Dendritic cell treated with granulocyte-macrophage colony-stimulating factor and Interleukin-4, amounts not matched to agents 40 ng/mL and 50 ng/mL, for 4 days (primary cell): ENCODE results near the gene GBP4.

Experiments used
- H3K27ac Mint-ChIP-seq: one replicate; pipeline ENCODE4 v1.8.0; 2022; ENCODE audit warnings: mild to moderate bottlenecking, mixed read lengths
- H3K27me3 Mint-ChIP-seq: one replicate; pipeline ENCODE4 v1.8.0; 2022; ENCODE audit warnings: mild to moderate bottlenecking, mixed read lengths
- H3K36me3 Mint-ChIP-seq: one replicate; pipeline ENCODE4 v1.8.0; 2022; ENCODE audit warnings: low read depth, mixed read lengths
- H3K4me1 Mint-ChIP-seq: one replicate; pipeline ENCODE4 v1.8.0; 2022; ENCODE audit warnings: low read depth, mixed read lengths
- H3K4me3 Mint-ChIP-seq: one replicate; pipeline ENCODE4 v1.8.0; 2022; ENCODE audit warnings: mild to moderate bottlenecking, moderate library complexity, mixed read lengths
- H3K9me3 Mint-ChIP-seq: one replicate; pipeline ENCODE4 v1.8.0; 2022; ENCODE audit warnings: mixed read lengths
- intact Hi-C: fragments of 100-400 bp; cut with micrococcal nuclease; formaldehyde crosslinking; loops from one replicate; pipeline ENCODE4 v1.15.0; 2022

The GBP4 gene

GRCh38 chr1:89195476-89195875, 3.3 kb downstream of the GBP4 start:
- no peak overlapping the region for H3K27ac Mint-ChIP-seq
- H3K9me3 Mint-ChIP-seq, result no peaks in the 10 kb centered on the region
- H3K27me3 Mint-ChIP-seq, result peaks cover 11% of the 10 kb centered on the region
- no peak overlapping the region for H3K4me3 Mint-ChIP-seq
- H3K4me1 Mint-ChIP-seq, result peaks cover 17% of the 10 kb centered on the region
- intact Hi-C loops, result no loop called here
- peaks cover 6% of the 10 kb centered on the region for H3K36me3 Mint-ChIP-seq

DNA sequence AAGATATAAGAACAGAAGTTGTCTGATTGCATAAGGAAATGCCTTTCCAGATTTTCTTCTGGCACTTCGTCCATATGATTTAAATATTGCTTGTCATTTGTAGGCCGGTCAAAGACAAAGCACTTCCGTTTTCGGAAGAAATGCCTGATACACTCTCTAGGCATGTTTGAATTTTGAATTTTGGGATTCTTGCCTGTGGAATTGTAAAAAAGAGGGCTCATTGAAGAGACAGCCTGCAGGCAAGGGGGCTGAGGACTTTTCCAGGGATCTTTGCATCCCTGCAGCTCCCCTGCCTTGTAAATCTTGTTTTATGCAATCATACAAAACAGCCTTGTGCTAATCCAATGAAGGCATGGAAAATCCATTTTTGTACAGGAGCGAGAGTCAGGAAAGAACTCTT, 7.4 kb downstream of the GBP4 start:
- intact Hi-C loops, result no loop called here
- no peaks in the 10 kb centered on the region for H3K36me3 Mint-ChIP-seq
- H3K4me3 Mint-ChIP-seq, result no peak overlapping the region
- no peaks in the 10 kb centered on the region for H3K9me3 Mint-ChIP-seq
- H3K27ac Mint-ChIP-seq, result no peak overlapping the region
- no peaks in the 10 kb centered on the region for H3K4me1 Mint-ChIP-seq
- H3K27me3 Mint-ChIP-seq, result no peaks in the 10 kb centered on the region

DNA sequence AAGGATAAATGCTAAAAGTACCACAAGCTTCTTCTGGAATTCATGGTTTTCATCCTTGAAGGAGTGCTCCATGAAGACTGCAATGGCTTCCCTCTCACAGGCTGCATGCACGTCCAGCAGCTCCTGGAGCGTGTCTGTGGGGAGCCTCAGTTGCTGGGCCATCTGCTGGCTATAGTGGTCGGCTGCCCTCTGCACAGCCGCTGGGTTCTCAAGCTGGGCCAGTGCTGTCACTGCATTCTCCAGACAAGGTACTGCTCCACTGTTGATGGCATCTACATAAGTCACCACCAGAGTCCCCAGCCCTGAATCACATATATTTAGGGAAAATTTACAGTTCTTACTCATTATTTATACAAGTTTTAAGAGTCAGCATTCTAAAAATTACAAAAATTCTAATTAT, 8.7 kb downstream of the GBP4 start:
- H3K4me1 Mint-ChIP-seq, result no peaks in the 10 kb centered on the region
- no peaks in the 10 kb centered on the region for H3K9me3 Mint-ChIP-seq
- no peak overlapping the region for H3K4me3 Mint-ChIP-seq
- H3K27me3 Mint-ChIP-seq, result no peaks in the 10 kb centered on the region
- H3K36me3 Mint-ChIP-seq, result no peaks in the 10 kb centered on the region
- no peak overlapping the region for H3K27ac Mint-ChIP-seq
- intact Hi-C loops, result no loop called here

DNA sequence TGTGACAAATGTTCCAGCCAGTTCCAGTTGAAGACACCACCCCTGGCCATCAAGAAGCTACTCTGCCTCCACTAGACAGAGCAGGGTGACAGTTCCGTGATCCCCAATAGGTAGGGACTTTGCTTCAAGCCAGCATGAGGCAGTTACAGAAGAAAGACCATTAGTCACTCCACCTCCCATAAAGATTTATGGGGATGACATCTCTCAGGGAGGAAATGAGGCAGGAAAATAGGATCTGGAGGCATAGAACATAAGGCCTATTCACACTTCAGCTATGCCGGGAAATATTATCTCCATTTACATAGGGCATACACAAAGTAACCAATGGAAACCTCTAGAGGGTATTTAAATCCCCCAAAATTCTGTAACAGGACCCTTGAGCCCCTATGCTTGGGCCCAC, 19.4 kb downstream of the GBP4 start:
- Mint-ChIP-seq H3K9me3 (peaks cover 8% of the 10 kb centered on the region), H3K4me1 (no peaks in the 10 kb centered on the region), H3K4me3 (no peak overlapping the region), H3K27me3 (no peaks in the 10 kb centered on the region), H3K36me3 (no peaks in the 10 kb centered on the region), H3K27ac (no peak overlapping the region)
- intact Hi-C loops, result no loop called here

DNA sequence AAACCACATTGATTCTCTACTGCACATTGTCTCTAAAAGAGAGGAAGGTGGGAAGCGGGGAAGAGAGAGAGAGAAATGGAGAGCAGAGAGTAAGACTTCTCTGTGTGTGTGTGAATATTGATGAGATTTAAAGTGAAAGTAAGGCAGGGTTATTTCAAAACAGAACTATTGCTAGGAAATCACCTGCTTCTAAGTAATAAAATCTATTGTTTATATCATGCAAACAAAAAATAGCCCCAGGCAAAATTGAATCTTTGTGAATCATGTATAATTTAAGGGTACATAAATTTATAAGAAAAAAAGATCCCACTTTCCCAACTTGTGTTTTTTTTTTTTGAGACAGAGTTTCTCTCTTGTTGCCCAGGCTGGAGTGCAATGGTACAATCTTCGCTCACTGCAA, 21.8 kb downstream of the GBP4 start:
- Mint-ChIP-seq H3K27me3 (no peaks in the 10 kb centered on the region), H3K27ac (no peak overlapping the region), H3K4me1 (no peaks in the 10 kb centered on the region), H3K36me3 (no peaks in the 10 kb centered on the region), H3K4me3 (no peak overlapping the region), H3K9me3 (no peaks in the 10 kb centered on the region)
- intact Hi-C loops, result no loop called here

GRCh38 chr1:89175601-89176256, 23.0 kb downstream of the GBP4 start, which contains the start of gene GBP7:
Gene GBP7 (minus strand): TSS chr1:89176003. CDS start chr1:89171935, 4,068 bp downstream.
- intact Hi-C loops, result no loop called here
- H3K9me3 Mint-ChIP-seq, result no peaks in the 10 kb centered on the region
- peaks cover 5% of the 10 kb centered on the region for H3K4me1 Mint-ChIP-seq
- no peaks in the 10 kb centered on the region for H3K27me3 Mint-ChIP-seq
- H3K27ac Mint-ChIP-seq, result no peak within 1 kb of the TSS
- H3K4me3 Mint-ChIP-seq, result no peak within 1 kb of the TSS
- no peaks in the 10 kb centered on the region for H3K36me3 Mint-ChIP-seq

GRCh38 chr1:89174491-89174890, 24.3 kb downstream of the GBP4 start:
- H3K27me3 Mint-ChIP-seq, result no peaks in the 10 kb centered on the region
- no peak overlapping the region for H3K27ac Mint-ChIP-seq
- H3K4me3 Mint-ChIP-seq, result no peak overlapping the region
- H3K4me1 Mint-ChIP-seq, result peaks cover 6% of the 10 kb centered on the region
- no peaks in the 10 kb centered on the region for H3K9me3 Mint-ChIP-seq
- H3K36me3 Mint-ChIP-seq, result no peaks in the 10 kb centered on the region
- intact Hi-C loops, result no loop called here

GRCh38 chr1:89172468-89173143, 26.1 kb downstream of the GBP4 start:
- no peak overlapping the region for H3K27ac Mint-ChIP-seq

GRCh38 chr1:89171067-89171438, 27.7 kb downstream of the GBP4 start:
- Mint-ChIP-seq H3K27ac (no peak overlapping the region), H3K9me3 (no peaks in the 10 kb centered on the region), H3K4me1 (peaks cover 6% of the 10 kb centered on the region), H3K36me3 (no peaks in the 10 kb centered on the region), H3K4me3 (no peak overlapping the region), H3K27me3 (no peaks in the 10 kb centered on the region)
- intact Hi-C loops, result no loop called here

More at GRCh38 chr1:89172468-89173143, 26.1 kb downstream of the GBP4 start:
- Mint-ChIP-seq H3K36me3 (no peaks in the 10 kb centered on the region), H3K4me3 (no peak overlapping the region), H3K27me3 (no peaks in the 10 kb centered on the region), H3K9me3 (no peaks in the 10 kb centered on the region), H3K4me1 (peaks cover 6% of the 10 kb centered on the region)
- intact Hi-C loops, result no loop called here

DNA sequence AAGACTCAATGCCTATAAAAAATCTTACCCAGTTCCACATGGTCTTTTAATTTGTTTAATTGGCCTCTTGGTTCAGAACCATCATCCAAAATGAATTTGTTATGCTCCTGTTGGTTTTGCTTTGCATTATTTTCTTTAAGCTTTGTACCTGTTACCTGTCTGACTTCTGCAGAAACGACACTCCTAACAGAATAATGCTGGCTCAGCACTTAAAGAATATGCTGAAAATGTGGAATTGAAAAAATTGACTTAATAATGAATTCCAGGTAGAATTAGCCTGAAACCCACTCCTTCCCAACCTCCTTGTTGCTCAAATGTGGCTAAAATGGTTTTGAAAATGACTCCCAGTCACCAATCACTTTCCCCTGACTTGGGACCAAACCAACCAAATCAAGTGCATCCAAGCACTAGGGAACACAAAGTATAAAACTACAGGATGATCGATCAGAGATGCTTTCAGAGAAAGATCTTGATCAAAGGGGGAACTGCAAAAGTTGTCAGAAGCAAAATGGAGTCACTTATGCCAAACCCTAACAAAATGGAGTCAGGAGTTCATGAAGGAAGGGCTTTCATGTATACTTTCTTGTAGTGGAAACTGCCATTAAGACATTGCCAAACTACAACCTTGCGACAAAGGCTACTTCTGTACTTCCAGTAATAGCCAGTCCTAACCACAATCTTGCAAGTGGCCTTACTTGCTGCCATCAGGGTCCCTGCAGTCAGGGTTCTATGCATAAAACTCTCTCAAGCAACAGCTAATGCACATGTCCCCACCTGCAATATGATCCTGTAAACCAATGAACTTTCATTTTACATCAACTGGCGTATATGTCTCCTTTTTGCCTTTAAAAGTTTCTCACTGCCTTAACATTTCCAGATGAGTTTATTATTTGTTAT, 28.3 kb downstream of the GBP4 start:
- peaks cover 6% of the 10 kb centered on the region for H3K4me1 Mint-ChIP-seq
- H3K27ac Mint-ChIP-seq, result no peak overlapping the region
- no peaks in the 10 kb centered on the region for H3K27me3 Mint-ChIP-seq
- no peaks in the 10 kb centered on the region for H3K9me3 Mint-ChIP-seq
- intact Hi-C loops, result no loop called here
- H3K36me3 Mint-ChIP-seq, result no peaks in the 10 kb centered on the region
- H3K4me3 Mint-ChIP-seq, result no peak overlapping the region

- H3K27me3 Mint-ChIP-seq, result no peaks in the 10 kb centered on the region
- H3K4me1 Mint-ChIP-seq, result peaks cover 6% of the 10 kb centered on the region
- H3K36me3 Mint-ChIP-seq, result no peaks in the 10 kb centered on the region
- H3K4me3 Mint-ChIP-seq, result no peak overlapping the region
- H3K27ac Mint-ChIP-seq, result no peak overlapping the region
- no peaks in the 10 kb centered on the region for H3K9me3 Mint-ChIP-seq
- intact Hi-C loops, result no loop called here
Observed at GRCh38 chr1:89169166-89169565, 29.6 kb downstream of the GBP4 start.

DNA sequence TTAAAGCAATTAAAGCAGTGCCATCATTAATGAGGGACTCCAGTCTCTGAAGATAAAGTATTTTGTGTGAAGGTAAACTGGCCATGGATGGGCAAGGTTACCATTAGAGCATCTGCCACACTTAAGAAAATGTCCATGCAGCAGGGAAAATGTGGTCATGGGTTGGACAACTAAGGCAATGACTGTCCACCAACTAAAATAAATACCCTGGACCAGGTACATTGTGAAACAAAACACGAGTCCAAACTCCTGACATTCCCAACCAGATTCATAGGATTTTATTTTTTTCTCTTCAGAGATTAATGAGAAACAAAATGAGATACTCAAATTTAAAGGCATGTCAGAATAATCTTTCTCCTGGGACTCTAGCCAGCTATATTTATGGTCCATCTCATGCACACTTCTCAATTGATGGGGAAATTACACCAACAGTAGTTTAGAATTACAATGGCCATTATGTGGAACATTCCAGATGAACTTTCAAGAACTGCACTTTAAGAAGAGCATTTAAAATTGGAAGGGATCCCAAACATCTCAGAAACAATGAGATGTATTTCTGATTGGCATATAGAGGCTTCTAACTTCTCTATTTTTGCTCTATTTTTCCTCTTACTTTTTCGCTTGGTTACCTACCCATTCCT, 31.0 kb downstream of the GBP4 start:
- Mint-ChIP-seq H3K4me1 (peaks cover 6% of the 10 kb centered on the region), H3K9me3 (no peaks in the 10 kb centered on the region), H3K4me3 (no peak overlapping the region), H3K27me3 (no peaks in the 10 kb centered on the region), H3K36me3 (no peaks in the 10 kb centered on the region), H3K27ac (no peak overlapping the region)
- intact Hi-C loops, result no loop called here

- Mint-ChIP-seq H3K27ac (no peak overlapping the region), H3K27me3 (no peaks in the 10 kb centered on the region)
Observed at GRCh38 chr1:89166705-89167104, 32.0 kb downstream of the GBP4 start.

DNA sequence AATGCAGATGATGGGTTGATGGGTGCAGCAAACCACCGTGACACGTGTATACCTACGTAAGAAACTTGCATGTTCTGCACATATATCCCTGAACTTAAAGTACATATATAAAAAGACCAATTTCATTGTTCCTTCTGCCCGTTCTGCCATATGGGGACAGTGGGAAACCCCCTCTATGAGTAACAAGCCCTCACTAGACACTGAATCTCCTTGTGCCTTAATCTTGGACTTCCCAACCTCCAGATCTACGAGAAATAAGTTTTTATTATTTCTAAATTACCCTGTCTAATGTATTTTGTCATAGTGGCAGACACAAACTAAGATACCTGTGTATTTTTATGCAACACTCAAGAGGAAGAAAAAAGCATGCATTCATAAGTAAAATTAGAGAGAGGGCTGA, 32.9 kb downstream of the GBP4 start:
- Mint-ChIP-seq H3K36me3 (no peaks in the 10 kb centered on the region), H3K9me3 (no peaks in the 10 kb centered on the region), H3K27me3 (no peaks in the 10 kb centered on the region), H3K4me3 (no peak overlapping the region), H3K4me1 (peaks cover 2% of the 10 kb centered on the region), H3K27ac (no peak overlapping the region)
- intact Hi-C loops, result no loop called here

More at GRCh38 chr1:89166705-89167104, 32.0 kb downstream of the GBP4 start:
- no peak overlapping the region for H3K4me3 Mint-ChIP-seq
- no peaks in the 10 kb centered on the region for H3K9me3 Mint-ChIP-seq
- H3K36me3 Mint-ChIP-seq, result no peaks in the 10 kb centered on the region
- intact Hi-C loops, result no loop called here
- H3K4me1 Mint-ChIP-seq, result peaks cover 6% of the 10 kb centered on the region
